ENCODE data around the gene XYLT1.

- TF ChIP-seq POLR2AphosphoS5 (IDR thresholded peaks at IDR 0.05; ENCODE audit: borderline replicate concordance, low read depth, low read length) (no peak), EZH2 (IDR thresholded peaks at IDR 0.05) (no peak), FOXP2 (optimal IDR thresholded peaks at IDR 0.05; ENCODE audit: control extremely low read depth, extremely low read length, insufficient read depth) (no peak)
Observed at GRCh38 chr16:17128791-17129190, 342.0 kb downstream of the XYLT1 start.

Measured in SK-N-MC (cell line).